Measurements from ENCODE around the gene STBD1.
A peak's percentile ranks its signal among the peaks of the same experiment; 100 is the strongest.

STBD1 gene

DNA sequence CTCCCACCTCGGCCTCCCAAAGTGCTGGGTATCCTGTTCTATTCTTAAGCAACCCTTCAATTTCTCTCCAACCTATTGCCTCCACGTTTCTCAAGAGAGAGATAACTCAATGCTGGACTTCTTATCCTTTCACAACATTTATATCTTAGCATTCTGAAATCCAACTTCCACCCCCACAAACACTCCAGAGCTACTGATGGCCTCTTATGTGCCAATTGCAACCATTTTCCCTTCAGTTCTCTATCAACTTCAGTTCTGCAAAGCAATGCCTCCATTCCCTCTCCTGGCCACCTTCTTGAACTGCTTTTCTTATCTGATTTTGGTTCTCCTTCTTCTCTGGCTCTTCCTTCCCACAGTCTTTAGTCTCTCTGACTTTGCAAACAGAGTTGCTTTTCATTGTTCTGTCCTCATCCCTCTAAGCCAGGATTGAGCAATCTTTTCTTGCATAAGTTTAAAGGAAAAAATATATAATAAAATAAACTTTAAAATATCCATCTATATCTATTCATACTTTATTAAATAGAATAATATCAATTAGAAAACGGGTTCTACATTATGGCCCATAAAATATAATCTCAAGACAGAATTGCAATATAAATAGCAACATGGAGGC, 3.6 kb upstream of the STBD1 start:
- TF ChIP-seq, protein P1, sequence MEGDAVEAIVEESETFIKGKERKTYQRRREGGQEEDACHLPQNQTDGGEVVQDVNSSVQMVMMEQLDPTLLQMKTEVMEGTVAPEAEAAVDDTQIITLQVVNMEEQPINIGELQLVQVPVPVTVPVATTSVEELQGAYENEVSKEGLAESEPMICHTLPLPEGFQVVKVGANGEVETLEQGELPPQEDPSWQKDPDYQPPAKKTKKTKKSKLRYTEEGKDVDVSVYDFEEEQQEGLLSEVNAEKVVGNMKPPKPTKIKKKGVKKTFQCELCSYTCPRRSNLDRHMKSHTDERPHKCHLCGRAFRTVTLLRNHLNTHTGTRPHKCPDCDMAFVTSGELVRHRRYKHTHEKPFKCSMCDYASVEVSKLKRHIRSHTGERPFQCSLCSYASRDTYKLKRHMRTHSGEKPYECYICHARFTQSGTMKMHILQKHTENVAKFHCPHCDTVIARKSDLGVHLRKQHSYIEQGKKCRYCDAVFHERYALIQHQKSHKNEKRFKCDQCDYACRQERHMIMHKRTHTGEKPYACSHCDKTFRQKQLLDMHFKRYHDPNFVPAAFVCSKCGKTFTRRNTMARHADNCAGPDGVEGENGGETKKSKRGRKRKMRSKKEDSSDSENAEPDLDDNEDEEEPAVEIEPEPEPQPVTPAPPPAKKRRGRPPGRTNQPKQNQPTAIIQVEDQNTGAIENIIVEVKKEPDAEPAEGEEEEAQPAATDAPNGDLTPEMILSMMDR (IDR thresholded peaks at IDR 0.05; ENCODE audit: extremely low read depth, missing control alignments) = no peak
- no peak for DNase-seq (ENCODE audit: low spot score)

DNA sequence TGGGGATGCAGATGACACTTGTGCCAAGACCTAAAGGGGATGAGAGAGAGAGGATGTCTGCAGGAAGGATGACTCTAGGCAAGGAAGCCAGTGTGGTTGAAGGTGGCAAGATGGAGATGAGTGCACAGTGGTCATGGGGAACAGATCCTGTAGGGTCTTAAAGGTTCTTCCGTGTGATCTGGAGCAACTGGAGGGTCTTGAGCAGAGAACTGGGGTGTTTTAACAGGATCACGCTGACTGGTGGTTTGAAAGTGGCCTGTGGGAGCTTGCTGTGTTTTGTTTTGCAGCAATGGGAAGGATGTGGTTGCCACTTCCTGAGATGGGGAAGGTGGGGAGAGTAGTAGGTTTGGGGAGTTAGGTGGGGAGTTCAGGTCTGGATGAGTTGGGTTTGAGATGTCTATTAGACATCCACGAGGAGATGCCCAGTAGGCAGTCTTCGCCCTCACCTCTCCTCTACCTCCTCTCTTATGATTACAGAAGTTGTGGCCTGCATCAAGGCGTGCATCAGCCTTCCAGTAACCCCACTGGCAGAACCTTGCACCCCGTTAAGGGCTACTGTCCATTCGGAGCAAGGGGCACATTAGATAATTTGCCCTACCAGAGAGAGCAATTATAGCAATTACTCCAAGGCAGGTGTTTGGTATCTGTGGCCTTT, 1.4 kb upstream of the STBD1 start:
- TF ChIP-seq, protein P1 (IDR thresholded peaks at IDR 0.05; ENCODE audit: extremely low read depth, missing control alignments) = no peak
- no peak for DNase-seq (ENCODE audit: low spot score)

DNA sequence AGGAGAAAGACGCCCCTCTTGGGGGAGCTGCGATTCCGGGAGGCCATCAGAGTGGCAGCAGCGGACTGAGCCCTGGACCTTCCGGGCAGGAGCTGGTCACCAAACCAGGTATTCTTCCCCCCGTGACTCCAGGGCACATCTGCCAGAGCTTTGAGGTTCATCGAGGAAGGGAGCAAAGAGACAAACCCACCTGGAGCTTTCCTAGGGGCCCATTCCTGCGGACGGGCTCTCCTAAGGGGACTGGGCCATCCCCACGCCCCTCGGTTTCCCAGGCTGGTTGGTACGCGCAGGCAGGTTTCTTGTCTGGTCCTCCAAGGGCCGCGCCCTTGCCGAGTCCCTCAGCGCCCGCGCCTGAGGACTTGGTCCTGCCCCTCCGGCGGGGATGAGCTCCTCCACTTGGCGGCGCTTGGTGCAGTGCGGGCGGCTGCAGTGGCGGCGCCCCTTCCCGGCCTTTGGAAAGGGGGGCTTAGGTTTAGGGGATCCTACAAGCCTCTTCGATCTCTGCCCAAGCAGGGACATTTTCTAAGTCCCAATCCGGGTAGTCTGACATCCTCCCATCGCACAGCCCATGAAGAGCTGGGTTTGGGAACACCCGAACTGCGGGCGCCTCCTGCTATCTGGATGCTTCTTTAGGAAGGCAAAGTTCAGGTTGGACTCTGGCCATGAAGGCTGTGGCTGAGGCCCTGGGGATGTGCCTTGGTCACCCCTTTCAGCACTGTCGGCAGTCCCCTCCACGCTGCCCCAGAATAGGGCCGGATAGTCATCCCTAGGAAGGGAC, 538 bp downstream of the STBD1 start:
- TF ChIP-seq, protein P1 (IDR thresholded peaks at IDR 0.05; ENCODE audit: extremely low read depth, missing control alignments) = no peak
- DNase-seq (ENCODE audit: low spot score) = peak; percentile 40

DNA sequence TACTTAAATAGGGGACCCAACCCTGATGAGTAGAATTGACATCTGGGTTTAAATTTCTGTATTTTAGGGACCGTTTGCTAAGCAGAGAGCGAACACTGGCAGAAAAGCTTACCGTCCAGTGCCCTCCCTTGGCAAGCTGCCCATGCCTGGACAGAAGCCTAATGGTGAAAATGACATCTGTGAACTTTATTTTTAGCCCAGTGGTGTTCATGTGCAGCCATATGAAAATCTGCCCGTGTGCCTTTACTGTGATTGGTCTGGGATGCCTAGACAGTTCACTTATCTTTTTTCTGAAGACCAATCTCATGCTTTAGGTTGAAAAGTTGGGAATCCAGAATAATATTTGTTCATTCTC, 1.1 kb downstream of the STBD1 start:
- TF ChIP-seq, protein P1 (IDR thresholded peaks at IDR 0.05; ENCODE audit: extremely low read depth, missing control alignments) = no peak
- no peak for DNase-seq (ENCODE audit: low spot score)

DNA sequence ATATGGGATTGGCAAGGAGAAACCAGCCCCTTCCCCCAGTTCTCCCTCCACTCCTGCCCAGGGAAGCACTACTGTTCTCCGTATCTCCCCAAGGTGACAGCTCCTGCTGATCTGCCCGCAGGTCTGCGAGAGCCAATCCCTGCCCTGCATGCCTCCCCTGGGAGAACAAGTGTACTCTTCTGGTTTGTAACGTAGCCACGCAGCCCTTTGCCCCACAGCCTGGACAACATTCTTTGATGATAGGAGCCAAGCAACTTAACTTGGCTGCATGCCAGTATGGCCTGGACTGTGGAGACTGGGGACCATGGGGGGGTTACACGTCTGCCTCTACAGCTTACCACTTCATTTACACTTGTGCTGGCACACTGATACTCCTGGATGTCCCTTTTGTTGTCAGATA, 2.0 kb downstream of the STBD1 start:
- DNase-seq (ENCODE audit: low spot score) = no peak
- TF ChIP-seq, protein P1 (IDR thresholded peaks at IDR 0.05; ENCODE audit: extremely low read depth, missing control alignments) = no peak

DNA sequence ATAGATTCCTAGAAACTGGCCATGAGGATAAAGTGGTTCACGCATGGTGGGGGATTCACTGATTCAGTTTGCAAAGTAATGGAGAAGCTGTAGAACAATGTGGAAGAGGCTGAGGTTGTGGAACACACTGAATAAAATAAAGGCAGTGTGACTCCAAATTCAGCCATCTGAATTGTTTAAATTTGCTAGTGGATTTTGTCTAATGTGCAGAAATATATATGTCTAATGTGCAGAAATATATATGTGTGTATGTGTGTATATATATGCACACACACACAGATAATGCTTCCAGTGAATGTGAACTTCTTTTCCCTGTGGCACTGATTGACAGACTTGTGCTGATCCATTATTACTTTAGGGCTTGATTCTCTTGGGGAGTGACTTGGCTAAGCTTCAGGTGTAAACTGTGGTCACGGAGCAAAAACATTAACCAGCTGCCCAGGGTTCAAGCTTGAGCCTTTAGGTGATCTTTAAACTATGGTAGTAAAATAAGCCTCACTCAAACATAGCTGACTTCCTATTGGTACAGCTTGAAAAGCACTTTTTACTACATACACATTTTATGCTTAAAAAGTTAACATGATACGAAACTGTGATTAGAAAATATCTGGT, 3.5 kb downstream of the STBD1 start:
- DNase-seq (ENCODE audit: low spot score) = no peak
- TF ChIP-seq, protein P1 (IDR thresholded peaks at IDR 0.05; ENCODE audit: extremely low read depth, missing control alignments) = no peak

DNA sequence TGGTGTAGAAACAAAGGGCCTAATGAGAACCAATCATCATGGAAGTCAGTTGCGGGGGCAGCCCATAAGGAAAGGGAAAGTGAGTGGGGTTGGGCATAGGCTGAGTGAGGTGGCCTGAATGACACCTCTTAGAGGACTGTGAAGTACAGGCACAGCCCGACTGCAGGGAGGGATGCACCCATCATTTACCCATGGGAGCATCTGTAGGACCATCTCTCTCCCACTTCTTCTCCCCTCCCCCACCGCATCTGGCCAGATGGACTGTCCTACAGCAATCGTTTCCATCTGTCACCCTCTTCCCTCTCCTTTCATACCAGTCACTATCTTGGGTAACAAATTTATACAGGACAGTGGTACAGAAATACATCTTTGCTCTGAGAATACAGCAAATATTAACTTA, 4.2 kb downstream of the STBD1 start:
- no peak for DNase-seq (ENCODE audit: low spot score)
- TF ChIP-seq, protein P1 (IDR thresholded peaks at IDR 0.05; ENCODE audit: extremely low read depth, missing control alignments) = no peak
